ENCODE data around the gene FBXL20. TPM values are rescaled to one million over a fixed set of nuclear protein-coding genes. Genes with fewer than 3 reads are reported as not detected.

The FBXL20 gene
- total and polyA plus RNA-seq, 10 of the 15 experiments (the other 5 are each of a cell fraction or from before 2014, with no cell fraction given) = 1.2 to 8.3 (median 4.4) TPM

- ChIA-PET RAD21 (ENCODE audit: unreplicated experiment) (no interaction called here), POLR2A (interaction anchor here (0.5 kb wide), 1 partner anchor 85 kb away, joined by 3 read pairs; no protein-coding TSS in a partner anchor), CTCF (interaction anchor here (0.6 kb wide), 1 partner anchor 660 kb away, joined by 3 read pairs; no protein-coding TSS in a partner anchor), SMC1A (ENCODE audit: uncharacterized antibody, unreplicated experiment) (no interaction called here)
- BruUV-seq (replicated peaks) = no TSS peak
- FAIRE-seq (no peak), ATAC-seq (no peak), DNase-seq (ENCODE audit: low read depth, low spot score) (no peak)
- no peak overlapping the region for H3K4me3 ChIP-seq
- no peaks in the 10 kb centered on the region for H3K79me2 ChIP-seq (ENCODE audit: control insufficient read depth, insufficient read depth, low read length)
- no peaks in the 10 kb centered on the region for H3K27me3 ChIP-seq (replicated peaks in 1 of 2; ENCODE audit: control insufficient read depth in 2 of 2, insufficient read depth in 2 of 2, low read length in 1 of 2)
- no peaks in the 10 kb centered on the region for H3K36me3 ChIP-seq (ENCODE audit: control insufficient read depth in 2 of 2, insufficient read depth in 2 of 2, low read length in 1 of 2)
- in situ Hi-C loops (cut with MboI) (no loop called here), intact Hi-C loops (cut with micrococcal nuclease; ENCODE audit: unreplicated experiment) (no loop called here)
- H3K9ac ChIP-seq (ENCODE audit: control insufficient read depth, insufficient read depth, low read length) = no peak overlapping the region
- no peaks in the 10 kb centered on the region for H3K9me3 ChIP-seq (replicated peaks; ENCODE audit: control insufficient read depth, insufficient read depth, low read length)
- no peaks in the 10 kb centered on the region for H3K4me1 ChIP-seq (ENCODE audit: control insufficient read depth, insufficient read depth, low read length)
- 59% methylated on average over 1 of the region's 1 CpG for WGBS (ENCODE audit: insufficient coverage, insufficient replicate concordance, low lambda C conversion rate, missing lambda C conversion rate)
- H3K27ac ChIP-seq (ENCODE audit: control insufficient read depth, insufficient read depth) = no peak overlapping the region
- H3K4me2 ChIP-seq (ENCODE audit: control insufficient read depth, insufficient read depth) = no peak overlapping the region
- H4K20me1 ChIP-seq (ENCODE audit: control insufficient read depth, insufficient read depth) = no peaks in the 10 kb centered on the region
- no peak overlapping the region for H2AFZ ChIP-seq (ENCODE audit: control insufficient read depth, low read depth, low read length)
- no peak for TF ChIP-seq BCL11A (IDR thresholded peaks at IDR 0.05; ENCODE audit: low read depth, low read length)
- no peak for TF ChIP-seq MEF2B (IDR thresholded peaks at IDR 0.05; ENCODE audit: partially characterized antibody, poor library complexity, severe bottlenecking)
- TF ChIP-seq BACH1 (IDR thresholded peaks at IDR 0.05; ENCODE audit: borderline replicate concordance) = no peak
- no peak for TF ChIP-seq DPF2 (IDR thresholded peaks at IDR 0.05)
- TF ChIP-seq NFIC (IDR thresholded peaks at IDR 0.05; ENCODE audit: low read depth, low read length) = no peak
- TF ChIP-seq, protein P1, sequence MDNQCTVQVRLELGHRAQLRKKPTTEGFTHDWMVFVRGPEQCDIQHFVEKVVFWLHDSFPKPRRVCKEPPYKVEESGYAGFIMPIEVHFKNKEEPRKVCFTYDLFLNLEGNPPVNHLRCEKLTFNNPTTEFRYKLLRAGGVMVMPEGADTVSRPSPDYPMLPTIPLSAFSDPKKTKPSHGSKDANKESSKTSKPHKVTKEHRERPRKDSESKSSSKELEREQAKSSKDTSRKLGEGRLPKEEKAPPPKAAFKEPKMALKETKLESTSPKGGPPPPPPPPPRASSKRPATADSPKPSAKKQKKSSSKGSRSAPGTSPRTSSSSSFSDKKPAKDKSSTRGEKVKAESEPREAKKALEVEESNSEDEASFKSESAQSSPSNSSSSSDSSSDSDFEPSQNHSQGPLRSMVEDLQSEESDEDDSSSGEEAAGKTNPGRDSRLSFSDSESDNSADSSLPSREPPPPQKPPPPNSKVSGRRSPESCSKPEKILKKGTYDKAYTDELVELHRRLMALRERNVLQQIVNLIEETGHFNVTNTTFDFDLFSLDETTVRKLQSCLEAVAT (IDR thresholded peaks at IDR 0.05) = no peak
- TF ChIP-seq ESRRA (IDR thresholded peaks at IDR 0.05; ENCODE audit: low read length) = no peak
- TF ChIP-seq RAD51 (IDR thresholded peaks at IDR 0.05) = no peak
- TF ChIP-seq SMAD5 (IDR thresholded peaks at IDR 0.05; ENCODE audit: low read depth) = no peak
- TF ChIP-seq BRCA1 (IDR thresholded peaks at IDR 0.05; ENCODE audit: low read depth, low read length) = no peak
- TF ChIP-seq GATAD2B (conservative IDR thresholded peaks at IDR 0.05; ENCODE audit: low read depth) = no peak
- TF ChIP-seq IKZF1 (conservative IDR thresholded peaks at IDR 0.05) = no peak
- TF ChIP-seq ZBED1 (IDR thresholded peaks at IDR 0.05; ENCODE audit: borderline replicate concordance) = no peak
- TF ChIP-seq, protein P2, sequence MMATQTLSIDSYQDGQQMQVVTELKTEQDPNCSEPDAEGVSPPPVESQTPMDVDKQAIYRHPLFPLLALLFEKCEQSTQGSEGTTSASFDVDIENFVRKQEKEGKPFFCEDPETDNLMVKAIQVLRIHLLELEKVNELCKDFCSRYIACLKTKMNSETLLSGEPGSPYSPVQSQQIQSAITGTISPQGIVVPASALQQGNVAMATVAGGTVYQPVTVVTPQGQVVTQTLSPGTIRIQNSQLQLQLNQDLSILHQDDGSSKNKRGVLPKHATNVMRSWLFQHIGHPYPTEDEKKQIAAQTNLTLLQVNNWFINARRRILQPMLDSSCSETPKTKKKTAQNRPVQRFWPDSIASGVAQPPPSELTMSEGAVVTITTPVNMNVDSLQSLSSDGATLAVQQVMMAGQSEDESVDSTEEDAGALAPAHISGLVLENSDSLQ (IDR thresholded peaks at IDR 0.05) = no peak
- TF ChIP-seq SMARCA5 (IDR thresholded peaks at IDR 0.05) = no peak
- TF ChIP-seq RELB (IDR thresholded peaks at IDR 0.05; ENCODE audit: low read depth) = no peak
Measured at GRCh38 chr17:39328815-39329214, 72.6 kb downstream of the FBXL20 start.

Measured in GM12878 (cell line).